LNCaP clone FGC (cell line): Measurements from ENCODE around the gene ID2.

ENCODE experiments used
- DNase-seq: peaks from one replicate; pipeline ENCODE4 v3.0.0-alpha.2; 2011; ENCODE audit warnings: low read depth
- H3K4me3 ChIP-seq: 2 replicates; pipeline ENCODE4 v1.5.1; 2011; ENCODE audit warnings: mild to moderate bottlenecking, low read depth, low read length, control low read depth
- TF ChIP-seq, protein P1 (sequence below): IDR thresholded peaks from 2 replicates; pipeline ENCODE4 v1.5.1; 2012; ENCODE audit warnings: mild to moderate bottlenecking; ENCODE audit not compliant: control insufficient read depth, insufficient read depth; ENCODE audit errors: extremely low read depth

ID2 gene

DNA sequence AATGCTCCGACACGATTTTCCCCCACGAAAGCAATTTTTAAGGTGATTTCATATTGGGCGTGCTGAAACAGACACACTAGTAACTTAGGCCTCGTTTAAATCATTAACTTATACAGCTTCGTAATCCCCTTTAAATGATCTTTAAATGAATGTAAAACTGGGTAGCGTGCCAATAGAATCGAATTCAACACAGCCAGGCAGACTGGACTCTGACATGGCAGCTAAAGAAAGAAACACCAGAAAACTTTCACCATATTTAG lies 2.4 kb upstream of the ID2 start:
- peak overlapping the region; percentile 61 for H3K4me3 ChIP-seq
- TF ChIP-seq, protein P1, sequence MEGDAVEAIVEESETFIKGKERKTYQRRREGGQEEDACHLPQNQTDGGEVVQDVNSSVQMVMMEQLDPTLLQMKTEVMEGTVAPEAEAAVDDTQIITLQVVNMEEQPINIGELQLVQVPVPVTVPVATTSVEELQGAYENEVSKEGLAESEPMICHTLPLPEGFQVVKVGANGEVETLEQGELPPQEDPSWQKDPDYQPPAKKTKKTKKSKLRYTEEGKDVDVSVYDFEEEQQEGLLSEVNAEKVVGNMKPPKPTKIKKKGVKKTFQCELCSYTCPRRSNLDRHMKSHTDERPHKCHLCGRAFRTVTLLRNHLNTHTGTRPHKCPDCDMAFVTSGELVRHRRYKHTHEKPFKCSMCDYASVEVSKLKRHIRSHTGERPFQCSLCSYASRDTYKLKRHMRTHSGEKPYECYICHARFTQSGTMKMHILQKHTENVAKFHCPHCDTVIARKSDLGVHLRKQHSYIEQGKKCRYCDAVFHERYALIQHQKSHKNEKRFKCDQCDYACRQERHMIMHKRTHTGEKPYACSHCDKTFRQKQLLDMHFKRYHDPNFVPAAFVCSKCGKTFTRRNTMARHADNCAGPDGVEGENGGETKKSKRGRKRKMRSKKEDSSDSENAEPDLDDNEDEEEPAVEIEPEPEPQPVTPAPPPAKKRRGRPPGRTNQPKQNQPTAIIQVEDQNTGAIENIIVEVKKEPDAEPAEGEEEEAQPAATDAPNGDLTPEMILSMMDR, result no peak
- DNase-seq, result no peak

DNA sequence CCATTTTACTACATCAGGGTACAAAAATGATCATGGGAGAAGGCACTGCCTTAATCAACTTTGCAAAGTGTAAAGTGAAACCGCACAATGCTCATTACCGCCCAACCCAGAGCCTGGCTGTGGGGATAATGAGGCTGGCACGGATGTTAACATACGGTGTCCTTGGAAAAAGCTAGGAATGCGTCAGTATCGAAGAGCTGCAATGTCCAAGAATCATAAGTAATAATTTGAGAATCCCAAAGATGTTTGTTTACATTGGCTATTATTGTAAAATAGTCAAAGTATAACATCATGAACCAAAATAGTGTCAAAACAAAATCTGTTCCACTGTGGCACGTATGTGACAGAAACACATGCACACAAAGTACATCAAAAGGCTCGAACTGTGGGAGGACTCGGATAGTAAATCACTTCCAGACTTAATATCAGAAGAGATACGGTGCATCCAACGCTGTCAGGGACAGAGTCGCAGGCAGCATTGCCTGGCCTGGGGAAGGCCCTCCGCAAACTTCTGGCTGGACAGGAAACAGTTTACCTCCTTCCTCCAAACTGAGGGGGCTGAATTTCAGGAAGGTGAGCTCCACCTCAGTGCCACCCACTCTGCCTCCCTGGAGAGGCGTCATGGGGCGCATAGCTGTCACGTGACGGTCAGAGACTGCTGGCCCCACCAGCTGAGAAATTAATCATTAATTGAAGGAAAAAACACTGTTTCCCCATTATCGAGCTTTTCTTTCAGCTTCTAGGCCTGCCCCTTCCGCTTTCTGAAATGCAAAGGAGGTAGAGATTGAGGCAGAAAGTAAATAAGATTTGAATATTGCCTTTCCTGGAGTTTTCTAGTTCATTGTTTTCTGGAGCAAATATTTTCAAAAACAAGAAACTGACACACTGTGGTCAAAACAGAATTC lies 1.8 kb upstream of the ID2 start:
- DNase-seq, result no peak
- peak overlapping the region; percentile 61 for H3K4me3 ChIP-seq
- TF ChIP-seq, protein P1, result no peak

DNA sequence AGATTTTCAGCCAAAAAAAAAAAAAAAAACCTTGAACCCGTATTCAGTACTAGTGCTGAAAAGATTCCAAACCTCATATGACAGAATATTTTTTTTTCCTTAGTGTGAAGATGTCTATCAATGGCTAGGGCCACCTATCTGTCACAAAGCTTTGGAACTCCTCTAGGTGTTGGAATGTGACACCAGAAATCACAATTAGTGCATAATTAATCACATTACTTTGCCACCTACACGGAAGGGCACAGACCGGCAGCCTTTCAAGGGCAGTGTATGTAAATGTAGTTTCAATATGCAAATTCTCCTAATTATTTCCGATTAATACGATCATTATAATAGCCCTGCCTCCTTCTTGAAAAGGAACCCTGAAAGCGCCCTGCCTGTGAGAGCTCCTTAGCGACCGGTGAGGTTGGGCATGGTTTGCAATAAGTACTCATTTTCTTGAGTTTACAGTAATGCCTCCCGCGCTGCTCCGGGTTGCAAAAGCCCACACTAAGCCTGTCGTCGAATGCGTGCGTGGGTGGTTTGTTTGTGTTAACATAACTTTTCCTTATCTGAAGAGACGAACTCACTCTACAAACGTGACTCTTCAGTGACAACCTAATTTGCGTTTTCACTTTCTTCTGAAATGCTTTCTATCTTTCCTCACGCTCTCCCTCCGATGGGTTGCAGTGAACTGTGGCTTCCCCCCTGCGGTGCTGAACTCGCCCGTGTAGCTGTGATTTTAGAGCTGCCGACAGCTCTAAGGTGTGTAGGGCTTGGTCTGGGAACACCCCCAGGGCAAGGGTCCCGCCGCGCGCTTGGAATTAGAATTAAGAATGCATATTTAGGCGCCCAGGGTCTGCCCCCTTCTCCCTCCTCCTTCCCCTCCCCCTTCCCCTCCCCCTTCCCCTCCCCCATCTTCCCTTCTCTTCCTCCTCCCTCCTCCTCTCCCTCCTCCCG lies 765 bp upstream of the ID2 start:
- H3K4me3 ChIP-seq, result peak overlapping the region; percentile 53
- TF ChIP-seq, protein P1, result no peak
- DNase-seq, result no peak

DNA sequence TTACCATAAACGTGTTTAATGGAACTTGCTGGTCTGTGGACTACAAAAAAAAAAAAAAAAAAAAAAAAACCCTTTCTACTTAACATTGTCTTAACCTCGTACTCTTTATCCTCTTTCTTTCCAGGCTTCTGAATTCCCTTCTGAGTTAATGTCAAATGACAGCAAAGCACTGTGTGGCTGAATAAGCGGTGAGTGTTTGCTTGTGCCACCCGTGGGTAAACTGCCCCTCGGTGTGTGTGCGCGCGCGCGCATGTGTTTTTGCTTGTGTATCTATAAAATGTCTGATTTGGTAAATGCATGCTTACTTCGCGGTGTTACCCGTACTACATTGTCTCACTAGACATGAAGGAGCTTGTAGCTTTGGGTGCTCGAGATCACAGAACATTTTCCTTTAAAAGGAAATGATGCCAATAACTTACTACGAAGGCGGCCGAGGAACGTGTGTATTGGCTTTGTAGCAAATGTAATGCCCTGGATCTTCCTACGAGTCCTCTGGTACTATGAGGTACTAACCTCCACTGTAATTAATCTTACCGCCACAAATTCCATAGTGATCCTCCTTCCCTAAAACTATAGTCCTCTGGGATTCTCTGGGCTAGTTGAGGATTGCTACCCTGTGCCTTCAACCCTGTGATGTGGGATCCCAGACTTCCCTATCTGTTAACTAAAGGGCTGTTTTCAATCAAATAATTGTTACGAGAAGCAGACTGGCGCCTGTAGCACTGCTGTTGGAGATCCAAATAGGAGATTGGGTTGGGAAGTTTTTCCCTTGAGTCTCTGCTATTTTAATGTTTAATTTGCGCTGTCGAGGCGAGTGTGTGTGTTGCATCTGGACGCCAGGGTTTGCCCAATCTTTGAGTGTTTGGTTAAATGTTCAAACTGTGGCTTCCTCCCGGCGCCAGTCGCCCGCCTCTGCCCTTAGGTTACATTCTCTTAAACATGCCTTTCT lies 1.1 kb downstream of the ID2 start:
- H3K4me3 ChIP-seq, result peak overlapping the region; percentile 69
- no peak for DNase-seq
- TF ChIP-seq, protein P1, result no peak

DNA sequence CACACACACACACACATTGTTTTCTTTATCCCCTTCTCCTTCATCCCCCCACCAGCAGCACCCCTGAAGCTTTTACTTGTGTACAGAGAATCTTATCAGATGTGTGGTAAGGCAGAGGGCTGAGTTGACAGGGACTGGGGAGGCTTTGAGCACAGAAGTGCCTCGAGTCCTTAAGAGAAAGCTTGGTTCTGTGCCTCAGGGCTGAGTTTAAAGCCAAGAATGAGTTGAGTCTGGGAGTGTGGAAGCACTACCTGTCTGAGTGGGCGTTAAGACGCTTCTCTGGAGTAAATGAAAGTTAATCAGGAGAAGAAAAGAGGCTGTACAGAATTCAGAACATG lies 2.7 kb downstream of the ID2 start:
- DNase-seq, result no peak
- H3K4me3 ChIP-seq, result no peak overlapping the region
- TF ChIP-seq, protein P1, result no peak

DNA sequence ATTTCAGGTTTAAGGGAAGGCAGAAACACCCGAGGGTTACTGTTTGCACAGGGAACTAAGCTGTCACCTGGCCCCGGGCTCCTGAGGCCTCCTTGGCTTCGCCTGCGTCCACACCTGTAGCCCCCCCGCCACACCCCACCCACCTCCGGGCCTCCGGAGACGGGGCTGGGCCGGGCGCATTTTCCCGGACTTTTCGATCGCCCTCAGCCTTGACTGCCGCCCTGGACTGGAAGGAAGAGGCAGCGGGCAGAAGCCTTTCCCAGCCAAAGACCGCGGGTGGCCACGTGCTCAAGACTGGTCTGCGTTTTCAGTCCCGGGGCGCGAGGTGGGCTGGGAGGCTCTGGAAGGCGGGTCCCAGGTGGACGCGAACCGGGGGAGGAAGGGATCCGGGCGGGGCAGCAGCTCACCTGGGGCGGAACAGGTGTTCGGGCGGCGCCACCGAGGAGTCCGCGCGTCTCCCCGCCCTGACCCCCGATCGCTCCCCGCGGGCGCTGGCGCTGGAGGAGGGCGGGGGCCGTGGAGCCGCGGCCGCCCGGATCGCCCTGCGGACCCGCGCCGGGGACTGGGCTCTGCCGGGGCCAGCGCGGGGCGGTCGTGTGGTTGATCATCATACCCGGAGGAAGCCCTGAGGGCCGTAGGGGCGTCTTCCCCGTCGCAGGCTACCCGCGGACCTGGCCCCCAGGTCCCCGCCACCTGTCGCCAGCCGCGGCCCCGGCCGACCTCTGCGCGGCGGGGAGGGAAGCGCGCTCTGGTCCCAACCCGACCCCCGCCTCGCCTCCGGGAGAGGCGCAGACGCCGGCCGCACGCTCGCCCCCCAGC lies 3.2 kb downstream of the ID2 start:
- DNase-seq, result no peak
- H3K4me3 ChIP-seq, result peak overlapping the region; percentile 48
- TF ChIP-seq, protein P1, result no peak
